ENCODE data around the gene TICAM2.

DNA sequence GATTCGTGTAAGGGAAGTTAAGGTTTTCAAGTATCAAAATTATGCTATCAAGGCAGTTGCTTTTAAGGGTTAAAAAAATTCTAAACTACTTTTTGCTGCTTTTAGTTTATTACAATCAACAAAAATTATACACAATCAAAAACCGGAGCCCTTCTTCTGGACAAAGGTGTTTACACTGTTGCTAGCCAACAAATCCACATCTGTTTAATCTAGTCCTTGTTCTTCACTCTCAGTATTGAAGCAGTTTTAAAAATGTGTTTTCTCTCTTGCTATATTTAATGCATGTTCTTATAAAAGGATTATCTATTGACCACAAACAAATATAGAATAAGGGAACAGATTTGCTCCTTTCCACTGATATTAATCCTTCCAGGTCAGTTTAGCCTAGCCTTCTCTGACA, 60.2 kb downstream of the TICAM2 start:
- TF ChIP-seq, protein P1, sequence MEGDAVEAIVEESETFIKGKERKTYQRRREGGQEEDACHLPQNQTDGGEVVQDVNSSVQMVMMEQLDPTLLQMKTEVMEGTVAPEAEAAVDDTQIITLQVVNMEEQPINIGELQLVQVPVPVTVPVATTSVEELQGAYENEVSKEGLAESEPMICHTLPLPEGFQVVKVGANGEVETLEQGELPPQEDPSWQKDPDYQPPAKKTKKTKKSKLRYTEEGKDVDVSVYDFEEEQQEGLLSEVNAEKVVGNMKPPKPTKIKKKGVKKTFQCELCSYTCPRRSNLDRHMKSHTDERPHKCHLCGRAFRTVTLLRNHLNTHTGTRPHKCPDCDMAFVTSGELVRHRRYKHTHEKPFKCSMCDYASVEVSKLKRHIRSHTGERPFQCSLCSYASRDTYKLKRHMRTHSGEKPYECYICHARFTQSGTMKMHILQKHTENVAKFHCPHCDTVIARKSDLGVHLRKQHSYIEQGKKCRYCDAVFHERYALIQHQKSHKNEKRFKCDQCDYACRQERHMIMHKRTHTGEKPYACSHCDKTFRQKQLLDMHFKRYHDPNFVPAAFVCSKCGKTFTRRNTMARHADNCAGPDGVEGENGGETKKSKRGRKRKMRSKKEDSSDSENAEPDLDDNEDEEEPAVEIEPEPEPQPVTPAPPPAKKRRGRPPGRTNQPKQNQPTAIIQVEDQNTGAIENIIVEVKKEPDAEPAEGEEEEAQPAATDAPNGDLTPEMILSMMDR (IDR thresholded peaks at IDR 0.05; ENCODE audit: insufficient read depth, low read length, poor library complexity, severe bottlenecking) = no peak
- TF ChIP-seq EZH2phosphoT487 (conservative IDR thresholded peaks at IDR 0.05; ENCODE audit: low read length) = no peak
